ENCODE measurements around the gene SMYD3. TPM values are rescaled to one million over a fixed set of nuclear protein-coding genes. Genes with fewer than 3 reads are reported as not detected.
A peak's percentile ranks its signal among the peaks of the same experiment; 100 is the strongest.

Gene SMYD3
- total and polyA plus RNA-seq, 2 of the 4 experiments (the other 2 are of a cell fraction): 26.5 to 37.6 TPM

GRCh38 chr1:245991266-245991665, 515.8 kb downstream of the SMYD3 start:
- no peak overlapping the region for H3K9ac ChIP-seq (ENCODE audit: low read depth, low read length)
- H3K27ac ChIP-seq (ENCODE audit: insufficient read depth, low read length): no peak overlapping the region
- no peaks in the 10 kb centered on the region for H3K36me3 ChIP-seq (ENCODE audit: control insufficient read depth, insufficient read depth, low read length)
- no peak overlapping the region for H3K14ac ChIP-seq (replicated peaks; ENCODE audit: low read depth, low read length)
- H3K4me1 ChIP-seq (ENCODE audit: control insufficient read depth, insufficient read depth, low read length): peaks cover 3% of the 10 kb centered on the region
- H3K18ac ChIP-seq (ENCODE audit: low read depth, low read length): 0 out of 2 replicates have a peak overlapping the region, but pooled peaks have one; percentile 28
- H3K9me3 ChIP-seq (ENCODE audit: control insufficient read depth, insufficient read depth, low read length): no peaks in the 10 kb centered on the region
- H3K56ac ChIP-seq (ENCODE audit: extremely low read depth, insufficient read depth, low read length): no peak overlapping the region
- H4K20me1 ChIP-seq (ENCODE audit: insufficient read depth, low read length): no peaks in the 10 kb centered on the region
- no peak overlapping the region for H2AK5ac ChIP-seq (ENCODE audit: low read depth, low read length)
- no peak overlapping the region; the same call in 1 of the 2 replicates for H4K5ac ChIP-seq (ENCODE audit: low read depth, low read length)
- no peaks in the 10 kb centered on the region for H3K79me1 ChIP-seq (ENCODE audit: low read depth in 1 of 2, low read length in 2 of 2)
- in situ Hi-C loops (cut with MboI; ENCODE audit: low sequenced_read_pairs) (no loop called here), dilution Hi-C loops (cut with HindIII; ENCODE audit: low sequenced_read_pairs, unreplicated experiment) (no loop called here), intact Hi-C loops (cut with micrococcal nuclease) (no loop called here)
- H3K9me1 ChIP-seq (ENCODE audit: insufficient read depth, low read length): peaks cover 3% of the 10 kb centered on the region
- H3K27me3 ChIP-seq (ENCODE audit: control insufficient read depth, insufficient read depth, low read length): no peaks in the 10 kb centered on the region
- ATAC-seq (ENCODE audit: low read depth) (no peak), DNase-seq (no peak)
- H4K8ac ChIP-seq (ENCODE audit: low read depth in 2 of 2, low read length in 2 of 2): no peak overlapping the region
- H2AFZ ChIP-seq (replicated peaks; ENCODE audit: low read length, poor library complexity): no peak overlapping the region
- no peak overlapping the region; the same call in 1 of the 2 replicates for H3K4ac ChIP-seq (ENCODE audit: low read depth, low read length)
- ChIA-PET POLR2A (ENCODE audit: unreplicated experiment) (no interaction called here), CTCF (interaction anchor here (0.7 kb wide), 1 partner anchor 271 kb away, joined by 3 read pairs; no protein-coding TSS in a partner anchor)
- TF ChIP-seq RAD21 (IDR thresholded peaks at IDR 0.05; ENCODE audit: low read length) (no peak), BHLHE40 (IDR thresholded peaks at IDR 0.05; ENCODE audit: low read depth, low read length) (no peak), ELK1 (IDR thresholded peaks at IDR 0.05; ENCODE audit: borderline replicate concordance, low read depth, low read length) (no peak), CEBPB (IDR thresholded peaks at IDR 0.05; ENCODE audit: low read depth, low read length) (no peak), RCOR1 (IDR thresholded peaks at IDR 0.05; ENCODE audit: insufficient replicate concordance, low read length) (no peak), CHD1 (IDR thresholded peaks at IDR 0.05; ENCODE audit: low read depth, low read length) (no peak), RFX5 (IDR thresholded peaks at IDR 0.05; ENCODE audit: low read depth, low read length) (no peak), SMC3 (IDR thresholded peaks at IDR 0.05; ENCODE audit: low read depth, low read length) (no peak), NFE2L2 (IDR thresholded peaks at IDR 0.05; ENCODE audit: low read depth, low read length) (no peak), USF2 (IDR thresholded peaks at IDR 0.05; ENCODE audit: low read depth, low read length) (no peak), MAZ (IDR thresholded peaks at IDR 0.05; ENCODE audit: borderline replicate concordance, low read depth, low read length) (no peak), CTCF (conservative IDR thresholded peaks at IDR 0.05; ENCODE audit: low read depth, low read length) (no peak), POLR2A (IDR thresholded peaks at IDR 0.05; ENCODE audit: low read depth, low read length) (no peak)
- H2BK20ac ChIP-seq (ENCODE audit: low read depth, low read length): 0 out of 2 replicates have a peak overlapping the region, but pooled peaks have one; percentile 25
- H2BK120ac ChIP-seq (ENCODE audit: low read depth, low read length): no peak overlapping the region
- no TSS peak for BruUV-seq (replicated peaks)
- H2BK5ac ChIP-seq (ENCODE audit: low read depth, low read length, poor library complexity, severe bottlenecking): no peak overlapping the region
- H2BK15ac ChIP-seq (ENCODE audit: low read depth, low read length): no peak overlapping the region
- WGBS, 2 experiments (ENCODE audit: extremely low coverage in 2 of 2, insufficient read length in 1 of 2): no CpG with 5 or more reads among the region's 4 CpGs
- H3K4me3 ChIP-seq (ENCODE audit: insufficient read depth, low read depth, low read length): no peak overlapping the region
- no peak overlapping the region for H4K91ac ChIP-seq (ENCODE audit: insufficient read depth, low read depth, low read length)
- H3K23ac ChIP-seq (ENCODE audit: low read depth, low read length): no peak overlapping the region
- no peak overlapping the region for H3K4me2 ChIP-seq (ENCODE audit: low read depth, low read length)
- no peak overlapping the region for H2AK9ac ChIP-seq (replicated peaks; ENCODE audit: low read depth, low read length, poor library complexity)
